HL-60/S4 treated with phorbol 12-myristate 13-acetate at 8.2 ng/mL for 4 days and 3 days (cell line): ENCODE data around the gene IGSF9.

Experiments
- in situ Hi-C: fragments of 300-500 bp; cut with MboI; formaldehyde crosslinking; loops from 2 replicates; pipeline ENCODE4 v1.15.0; 2022; ENCODE audit warnings: low sequenced_read_pairs

Gene IGSF9, protein sequence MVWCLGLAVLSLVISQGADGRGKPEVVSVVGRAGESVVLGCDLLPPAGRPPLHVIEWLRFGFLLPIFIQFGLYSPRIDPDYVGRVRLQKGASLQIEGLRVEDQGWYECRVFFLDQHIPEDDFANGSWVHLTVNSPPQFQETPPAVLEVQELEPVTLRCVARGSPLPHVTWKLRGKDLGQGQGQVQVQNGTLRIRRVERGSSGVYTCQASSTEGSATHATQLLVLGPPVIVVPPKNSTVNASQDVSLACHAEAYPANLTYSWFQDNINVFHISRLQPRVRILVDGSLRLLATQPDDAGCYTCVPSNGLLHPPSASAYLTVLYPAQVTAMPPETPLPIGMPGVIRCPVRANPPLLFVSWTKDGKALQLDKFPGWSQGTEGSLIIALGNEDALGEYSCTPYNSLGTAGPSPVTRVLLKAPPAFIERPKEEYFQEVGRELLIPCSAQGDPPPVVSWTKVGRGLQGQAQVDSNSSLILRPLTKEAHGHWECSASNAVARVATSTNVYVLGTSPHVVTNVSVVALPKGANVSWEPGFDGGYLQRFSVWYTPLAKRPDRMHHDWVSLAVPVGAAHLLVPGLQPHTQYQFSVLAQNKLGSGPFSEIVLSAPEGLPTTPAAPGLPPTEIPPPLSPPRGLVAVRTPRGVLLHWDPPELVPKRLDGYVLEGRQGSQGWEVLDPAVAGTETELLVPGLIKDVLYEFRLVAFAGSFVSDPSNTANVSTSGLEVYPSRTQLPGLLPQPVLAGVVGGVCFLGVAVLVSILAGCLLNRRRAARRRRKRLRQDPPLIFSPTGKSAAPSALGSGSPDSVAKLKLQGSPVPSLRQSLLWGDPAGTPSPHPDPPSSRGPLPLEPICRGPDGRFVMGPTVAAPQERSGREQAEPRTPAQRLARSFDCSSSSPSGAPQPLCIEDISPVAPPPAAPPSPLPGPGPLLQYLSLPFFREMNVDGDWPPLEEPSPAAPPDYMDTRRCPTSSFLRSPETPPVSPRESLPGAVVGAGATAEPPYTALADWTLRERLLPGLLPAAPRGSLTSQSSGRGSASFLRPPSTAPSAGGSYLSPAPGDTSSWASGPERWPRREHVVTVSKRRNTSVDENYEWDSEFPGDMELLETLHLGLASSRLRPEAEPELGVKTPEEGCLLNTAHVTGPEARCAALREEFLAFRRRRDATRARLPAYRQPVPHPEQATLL

DNA sequence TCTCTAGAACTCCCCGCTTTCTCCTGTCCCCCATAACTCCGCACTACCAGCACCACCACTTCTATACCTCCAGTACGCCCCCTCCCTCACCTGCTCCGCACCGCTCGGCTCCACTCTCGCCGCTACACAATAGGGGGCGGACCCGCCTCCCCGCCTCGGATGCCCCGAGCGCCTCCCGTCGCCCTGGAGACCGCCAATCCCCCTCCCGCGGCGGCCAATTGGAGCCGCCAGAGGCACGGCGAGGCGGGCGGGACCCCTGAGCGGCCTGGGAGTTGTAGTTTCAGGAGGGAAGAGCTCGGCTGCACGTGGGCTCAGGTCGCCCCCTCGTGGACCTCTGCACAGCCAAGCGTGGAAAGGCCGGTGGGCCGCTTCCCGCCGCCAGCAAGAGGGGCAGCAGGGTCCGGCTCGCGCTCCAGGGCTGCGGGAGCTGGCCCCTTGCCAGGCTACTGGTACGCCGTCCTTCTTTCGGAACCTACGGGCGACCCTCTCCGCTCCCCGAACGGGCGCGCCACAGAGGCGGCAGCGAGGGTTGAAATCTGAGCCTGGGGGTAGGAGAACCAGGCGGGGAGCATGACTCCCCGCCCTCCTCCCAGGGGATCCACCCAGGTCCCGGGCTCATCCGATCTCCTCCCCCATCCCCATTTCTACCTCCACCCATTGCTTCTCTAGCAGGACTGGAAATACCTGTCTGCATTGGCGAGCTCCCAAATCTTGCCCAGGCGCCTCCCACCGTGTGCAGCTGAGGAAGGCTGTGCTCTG, at the start of gene IGSF9:
Gene IGSF9, minus strand, starts transcription at position 131 of the 759 bp plus-strand sequence. CDS start 2,159 bp downstream, outside the sequence.
- in situ Hi-C loops: no loop called here

DNA sequence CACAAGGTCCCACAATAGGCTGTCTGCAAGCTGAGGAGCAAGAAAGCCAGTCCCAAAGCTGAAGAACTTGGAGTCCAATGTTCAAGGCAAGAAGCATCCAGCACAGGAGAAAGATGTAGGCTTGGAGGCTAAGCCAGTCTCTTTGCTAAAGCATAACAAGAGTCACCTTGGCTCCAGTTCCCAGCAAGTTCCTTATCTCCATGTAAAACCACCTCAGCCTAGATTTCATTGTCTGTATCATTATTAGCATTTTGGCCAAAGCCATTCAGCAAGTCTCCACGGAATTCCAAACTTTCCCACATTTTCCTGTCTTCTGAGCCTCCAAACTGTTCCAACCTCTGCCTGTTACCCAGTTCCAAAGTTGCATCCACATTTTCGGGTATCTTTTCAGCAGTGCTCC, 49.5 kb upstream of the IGSF9 start:
- in situ Hi-C loops: no loop called here

GRCh38 chr1:159993911-159994310, 48.5 kb upstream of the IGSF9 start:
- in situ Hi-C loops: no loop called here

DNA sequence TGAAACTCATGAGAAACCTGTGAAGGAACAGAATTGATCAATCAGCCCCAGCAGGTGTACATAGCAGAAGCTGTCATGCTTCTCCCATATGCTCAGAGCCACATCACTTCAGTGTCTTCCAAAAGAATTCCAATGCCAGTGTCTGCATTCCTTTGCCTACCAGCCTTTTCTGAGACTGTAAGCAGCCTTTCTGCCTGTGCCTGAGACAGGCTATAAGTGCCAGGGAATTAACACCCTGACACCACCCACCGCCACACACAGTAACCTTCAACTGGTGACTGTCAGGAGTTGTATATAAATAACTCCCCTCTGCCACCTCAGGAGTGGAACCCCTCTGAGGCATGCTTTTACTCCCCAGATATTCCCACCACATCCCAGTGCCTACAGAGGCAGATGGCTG, 46.7 kb upstream of the IGSF9 start:
- in situ Hi-C loops: no loop called here

- in situ Hi-C loops: no loop called here
Measured at GRCh38 chr1:159991513-159991912, 46.1 kb upstream of the IGSF9 start.

- in situ Hi-C loops: no loop called here
Measured at GRCh38 chr1:159990005-159990404, 44.6 kb upstream of the IGSF9 start.

- in situ Hi-C loops: no loop called here
Measured at GRCh38 chr1:159989581-159989980, 44.2 kb upstream of the IGSF9 start.

GRCh38 chr1:159988006-159988405, 42.6 kb upstream of the IGSF9 start:
- in situ Hi-C loops: no loop called here

DNA sequence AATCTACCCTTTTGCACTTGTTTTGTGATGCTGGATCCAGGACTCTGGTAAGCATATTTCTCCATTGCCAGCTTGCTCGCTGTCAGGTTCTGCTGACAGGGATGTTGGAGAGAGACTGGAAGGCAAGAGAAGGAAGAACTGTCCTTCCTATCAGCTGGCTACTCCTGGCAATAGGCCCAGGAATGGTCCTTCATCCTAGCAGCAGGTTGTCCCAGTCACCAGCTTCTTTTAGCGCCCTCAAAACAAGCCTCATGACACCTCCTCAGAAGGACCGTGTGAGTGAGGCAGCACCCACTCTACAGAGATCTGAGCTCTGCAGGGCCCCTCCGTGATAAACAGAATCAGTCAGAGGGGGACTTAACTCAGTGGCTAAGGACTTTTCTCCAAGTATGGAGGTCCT, 41.8 kb upstream of the IGSF9 start:
- in situ Hi-C loops: no loop called here

GRCh38 chr1:159986531-159986930, 41.1 kb upstream of the IGSF9 start:
- in situ Hi-C loops: no loop called here

DNA sequence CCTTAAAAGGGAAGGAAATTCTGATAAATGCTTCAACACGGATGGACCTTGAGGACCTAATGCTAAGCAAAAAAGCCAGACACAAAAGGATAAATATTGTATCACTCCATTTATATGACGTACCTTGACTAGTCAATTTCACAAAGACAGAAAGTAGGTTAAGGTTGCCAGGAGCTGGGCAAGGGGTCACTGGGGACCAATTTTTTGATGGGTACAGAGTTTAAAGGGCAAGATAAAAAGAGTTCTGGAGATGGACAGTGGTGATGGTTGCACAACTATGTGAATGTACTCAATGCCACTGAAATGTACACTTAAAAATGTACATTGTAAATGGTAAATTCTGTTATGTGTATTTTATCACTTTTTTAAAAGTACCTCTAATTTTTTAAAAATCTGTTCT, 40.7 kb upstream of the IGSF9 start:
- in situ Hi-C loops: no loop called here

DNA sequence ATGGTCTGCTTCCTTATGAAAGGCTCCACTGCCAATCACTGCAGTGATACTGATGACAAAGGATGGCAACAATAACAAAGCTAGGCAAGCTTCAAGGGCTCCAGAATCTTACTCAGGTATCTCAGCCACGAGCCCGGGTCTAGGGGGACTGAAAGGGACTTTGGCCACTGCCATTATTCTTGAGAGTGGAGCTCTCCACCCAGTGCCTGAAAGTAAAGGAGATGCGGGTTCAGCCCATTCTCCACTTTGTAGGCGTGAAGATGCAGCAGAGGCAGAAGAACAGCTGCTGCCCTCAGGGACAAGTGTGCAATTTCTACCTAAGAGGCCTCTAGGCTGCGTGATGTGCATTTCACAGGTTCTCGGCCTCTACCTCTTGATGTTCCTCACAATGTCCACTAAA, 40.1 kb upstream of the IGSF9 start:
- in situ Hi-C loops: no loop called here

DNA sequence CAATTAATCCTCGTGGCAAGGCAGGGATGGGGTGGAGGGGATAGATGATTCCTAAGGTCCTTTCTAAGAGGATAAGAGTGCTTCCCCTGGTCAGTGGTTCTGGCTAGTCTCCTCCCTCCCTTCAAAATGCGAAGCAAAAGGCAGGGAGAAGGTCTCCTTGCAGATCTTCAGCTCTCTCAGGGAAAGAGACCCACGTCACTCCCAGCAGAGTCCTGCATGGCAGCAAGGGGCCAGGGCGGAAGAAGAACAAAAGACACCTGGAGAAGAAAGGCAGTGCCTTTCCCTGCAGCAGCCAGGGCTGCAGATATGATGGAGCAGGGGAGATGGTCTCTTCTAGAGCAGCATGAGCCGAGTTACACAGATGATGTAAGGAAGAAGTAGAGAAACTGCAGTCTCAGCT, 38.3 kb upstream of the IGSF9 start:
- in situ Hi-C loops: no loop called here

- in situ Hi-C loops: no loop called here
Measured at GRCh38 chr1:159982280-159982679, 36.9 kb upstream of the IGSF9 start.

- in situ Hi-C loops: no loop called here
Measured at GRCh38 chr1:159981351-159982055, 36.1 kb upstream of the IGSF9 start.

DNA sequence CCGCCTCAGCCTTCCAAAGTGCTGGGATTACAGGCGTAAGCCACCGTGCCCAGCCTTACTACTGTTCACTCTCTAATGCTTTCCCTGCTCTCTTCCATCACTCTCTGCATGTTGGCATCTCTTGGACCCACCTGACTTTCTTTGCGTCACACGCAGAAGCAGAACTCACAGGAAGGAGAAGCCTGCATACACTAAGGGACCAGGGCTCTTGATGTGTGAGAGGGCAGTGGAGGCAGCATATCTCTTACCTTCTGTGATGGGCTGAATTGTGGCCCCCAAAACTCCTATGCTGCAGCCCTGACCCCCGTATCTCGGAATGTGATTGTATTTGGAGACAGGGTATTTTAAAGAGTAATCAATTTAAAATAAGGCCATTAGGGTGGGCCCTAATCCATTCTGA, 35.4 kb upstream of the IGSF9 start:
- in situ Hi-C loops: no loop called here

GRCh38 chr1:159980076-159980475, 34.7 kb upstream of the IGSF9 start:
- in situ Hi-C loops: no loop called here

DNA sequence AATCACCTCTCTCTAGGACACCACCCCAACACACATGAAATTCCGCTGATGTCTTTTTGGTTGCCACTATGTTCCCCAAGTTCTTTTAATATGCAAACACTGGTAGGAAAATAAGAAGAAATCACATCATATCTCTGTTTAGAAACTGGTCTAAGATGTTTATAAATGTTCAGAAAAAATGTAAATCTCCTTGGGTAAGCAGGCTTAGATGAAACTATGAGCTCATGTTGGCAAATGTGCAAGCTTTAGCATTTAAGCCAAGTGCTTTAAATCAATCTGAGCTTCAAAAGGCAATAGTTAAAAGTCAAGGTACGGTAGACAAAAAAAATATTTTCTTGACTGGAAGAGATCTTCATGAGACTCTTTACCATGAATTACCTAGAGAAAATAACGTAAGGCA, 33.8 kb upstream of the IGSF9 start:
- in situ Hi-C loops: no loop called here

- in situ Hi-C loops: no loop called here
Measured at GRCh38 chr1:159978107-159978398, 32.6 kb upstream of the IGSF9 start.

- in situ Hi-C loops: no loop called here
Measured at GRCh38 chr1:159977364-159978106, 32.1 kb upstream of the IGSF9 start.
